ENCODE measurements around the gene MAPKAPK3.

GRCh38 chr3:50567386-50568167, 49.4 kb upstream of the MAPKAPK3 start, which contains the start of gene C3orf18:
- TF ChIP-seq CTCF (IDR thresholded peaks at IDR 0.05) = no peak
- peak in 2 of 3 donors; percentile 35 to 41 for TF ChIP-seq POLR2AphosphoS5 (IDR thresholded peaks at IDR 0.05)
- no peak for TF ChIP-seq EP300 (IDR thresholded peaks at IDR 0.05; ENCODE audit: low read depth)
